TTC549 (cell line): Measurements from ENCODE around the gene EFNB1.

Source experiments
- FAIRE-seq: peaks from 2 replicates; lab custom pipeline; 2012; peaks lifted over from hg19 to GRCh38; lab: Jason Lieb, UNC

The EFNB1 gene

DNA sequence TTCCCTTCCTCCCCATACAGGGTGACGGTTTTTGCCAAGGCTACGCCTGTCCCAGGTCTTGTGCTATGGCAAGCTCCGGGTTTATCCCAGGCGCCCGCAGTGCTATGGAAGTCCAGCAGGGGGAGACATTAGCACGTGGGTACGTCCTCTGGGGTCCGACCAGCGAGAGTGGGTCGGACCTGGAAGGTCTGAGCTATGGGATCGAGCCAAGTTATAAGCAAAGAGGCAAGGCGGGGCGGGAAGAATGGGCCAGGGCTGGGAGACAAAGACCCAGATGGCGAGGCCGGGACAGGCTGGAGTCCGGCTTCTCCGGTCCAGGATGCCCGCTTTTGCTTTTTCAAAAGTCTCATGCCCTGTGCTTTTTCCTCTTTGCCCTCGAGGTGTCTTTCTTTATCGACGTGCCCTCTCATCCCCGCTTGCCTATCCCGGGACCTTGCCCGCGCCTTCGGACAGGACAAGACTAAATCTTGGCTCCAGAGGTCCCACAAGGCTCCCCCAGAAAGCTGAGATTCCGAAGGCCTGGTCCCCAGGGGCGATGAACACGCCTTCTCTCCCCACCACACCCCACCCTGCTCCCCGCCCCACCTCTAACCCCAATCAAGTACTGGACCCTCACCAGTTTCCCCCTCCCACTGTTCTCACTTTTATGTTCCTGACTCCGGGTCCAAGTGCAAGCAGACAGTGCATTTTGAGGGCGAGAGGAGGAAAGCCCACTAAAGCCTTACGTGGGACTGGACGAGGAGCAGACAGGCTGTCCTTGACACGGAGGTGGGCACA lies 785 bp upstream of the EFNB1 start:
- no peak for FAIRE-seq

- FAIRE-seq, result no peak
Measured at GRCh38 chrX:68829582-68830418, 979 bp downstream of the EFNB1 start.

- FAIRE-seq, result no peak
Measured at GRCh38 chrX:68830419-68831404, 1.9 kb downstream of the EFNB1 start.

DNA sequence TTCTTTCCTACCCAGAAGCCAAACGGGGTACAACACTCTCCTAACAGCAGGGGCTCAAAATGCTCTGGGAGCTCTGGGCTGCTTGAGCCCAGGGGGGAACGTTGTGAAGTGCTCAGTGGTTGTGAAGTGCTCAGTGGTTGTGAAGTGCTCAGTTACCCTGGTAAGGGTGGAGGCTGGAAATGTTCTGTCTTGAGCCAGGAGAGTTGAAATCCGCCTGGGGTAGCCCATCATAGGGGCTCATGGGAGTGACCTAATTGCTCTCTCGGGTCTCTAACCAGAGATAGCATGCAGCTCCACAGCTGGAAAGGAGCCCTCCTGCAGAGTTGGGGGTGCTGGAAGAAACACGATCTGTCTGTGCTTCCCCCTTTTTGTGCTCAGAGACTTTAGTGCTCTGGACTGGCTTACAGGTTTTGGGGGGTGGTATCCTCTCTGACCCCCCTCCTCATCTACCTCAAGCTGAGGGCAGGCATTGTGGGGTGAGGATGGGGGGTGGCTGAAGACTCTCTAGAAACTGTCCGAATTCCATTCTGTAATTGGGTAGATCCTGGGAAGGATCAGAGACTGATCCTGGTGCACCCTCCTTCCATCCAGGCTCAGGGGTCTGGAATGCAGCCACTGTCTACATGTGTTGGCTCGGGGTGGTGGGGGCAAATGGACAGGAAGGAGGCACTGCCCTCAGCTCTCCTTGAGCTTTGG lies 2.7 kb downstream of the EFNB1 start:
- FAIRE-seq, result no peak

DNA sequence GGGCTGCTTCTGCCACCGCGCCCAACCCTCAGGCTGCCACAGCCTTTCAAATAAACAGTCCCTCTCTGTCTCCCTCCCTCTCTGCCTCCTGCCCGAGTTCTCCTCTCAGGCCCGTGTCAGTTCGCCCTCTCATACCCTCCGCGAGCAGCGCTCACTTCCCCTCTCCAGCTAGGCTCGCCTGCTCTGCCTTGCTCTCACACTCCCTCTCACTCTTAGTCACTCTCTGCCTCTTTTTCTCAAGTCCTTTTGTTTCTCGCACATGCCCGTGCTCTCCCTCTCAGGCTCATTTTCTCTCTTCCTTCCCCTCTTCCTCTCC lies 3.2 kb downstream of the EFNB1 start:
- no peak for FAIRE-seq

- no peak for FAIRE-seq
Measured at GRCh38 chrX:68832516-68833447, 4.0 kb downstream of the EFNB1 start.

GRCh38 chrX:68833448-68833805 lies 4.6 kb downstream of the EFNB1 start:
- no peak for FAIRE-seq

GRCh38 chrX:68833855-68834331 lies 5.1 kb downstream of the EFNB1 start:
- FAIRE-seq, result no peak

DNA sequence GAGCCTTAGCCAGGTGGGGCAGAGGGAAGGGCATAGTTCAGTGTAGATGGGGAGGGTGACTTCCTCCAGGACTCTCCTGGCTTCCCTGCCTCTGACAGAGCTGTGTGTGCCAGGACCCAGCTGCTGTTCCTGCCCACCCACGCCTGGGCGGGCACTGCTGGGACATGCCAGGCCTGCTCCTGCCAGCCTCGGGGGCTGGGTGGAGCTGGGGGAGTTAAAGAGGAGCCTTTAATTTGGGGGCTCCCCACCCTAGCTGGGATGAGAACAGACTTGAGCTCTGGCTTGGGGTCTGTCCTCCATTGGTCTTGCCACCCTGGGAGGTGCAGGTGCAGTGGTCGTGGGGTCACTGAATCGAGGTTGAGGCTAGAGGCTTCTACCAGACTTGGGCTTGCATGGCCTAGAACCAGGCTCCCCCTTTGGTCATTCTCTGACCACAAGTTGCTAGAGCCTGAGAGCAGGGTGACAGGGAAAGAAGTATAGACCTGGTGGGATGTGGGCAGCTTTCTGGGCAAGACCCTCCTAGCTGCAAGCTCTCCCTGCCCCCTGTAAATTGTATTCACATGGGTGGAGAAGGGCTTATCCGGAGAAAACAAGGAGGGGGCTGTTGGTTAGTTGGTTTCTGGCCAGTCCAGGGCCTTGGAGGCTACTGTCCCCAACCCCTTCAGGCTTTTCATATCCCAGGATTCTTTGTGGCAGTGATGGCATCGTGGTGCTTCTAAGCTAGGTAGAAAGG lies 5.7 kb downstream of the EFNB1 start:
- no peak for FAIRE-seq

GRCh38 chrX:68835104-68835442 lies 6.3 kb downstream of the EFNB1 start:
- no peak for FAIRE-seq

- no peak for FAIRE-seq
Measured at GRCh38 chrX:68835468-68835867, 6.6 kb downstream of the EFNB1 start.

- FAIRE-seq, result no peak
Measured at GRCh38 chrX:68837119-68837518, 8.3 kb downstream of the EFNB1 start.

GRCh38 chrX:68838571-68838910 lies 9.7 kb downstream of the EFNB1 start:
- no peak for FAIRE-seq

DNA sequence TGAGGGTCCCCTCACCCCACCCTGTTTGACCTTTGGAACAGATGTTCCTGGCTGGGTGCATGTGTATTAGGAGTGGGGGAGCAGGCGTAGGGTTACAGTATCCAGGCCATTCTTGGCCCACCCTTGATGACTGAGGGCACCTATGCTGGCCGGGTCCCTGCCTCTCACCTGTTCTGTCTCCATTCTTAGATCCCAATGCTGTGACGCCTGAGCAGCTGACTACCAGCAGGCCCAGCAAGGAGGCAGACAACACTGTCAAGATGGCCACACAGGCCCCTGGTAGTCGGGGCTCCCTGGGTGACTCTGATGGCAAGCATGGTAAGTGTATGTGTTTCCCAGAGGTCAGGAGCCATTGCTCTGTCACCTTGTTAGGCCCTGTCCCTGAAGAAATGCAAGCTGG lies 10.9 kb downstream of the EFNB1 start:
- FAIRE-seq, result no peak

- no peak for FAIRE-seq
Measured at GRCh38 chrX:68840256-68840655, 11.4 kb downstream of the EFNB1 start.

- no peak for FAIRE-seq
Measured at GRCh38 chrX:68841251-68842049, 12.6 kb downstream of the EFNB1 start.

DNA sequence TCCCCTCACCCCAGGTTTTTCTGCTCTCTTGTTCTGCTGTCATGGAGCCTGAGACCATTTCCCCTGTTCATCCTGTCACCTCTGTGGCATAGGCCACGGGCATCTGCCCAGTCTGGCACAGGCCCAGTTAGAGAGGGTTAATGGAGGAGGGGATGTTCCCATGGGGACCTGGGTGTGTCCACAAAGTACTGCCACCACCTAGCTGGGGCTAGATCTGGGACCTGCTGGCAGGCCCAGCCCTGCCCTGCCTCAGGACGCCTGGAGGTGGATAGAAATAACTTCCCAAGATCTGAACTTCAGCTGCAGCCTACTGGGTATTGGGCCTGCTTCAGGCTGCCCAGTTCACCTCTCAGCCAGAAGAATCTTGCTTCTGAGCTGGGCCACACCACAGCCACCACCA lies 13.5 kb downstream of the EFNB1 start:
- FAIRE-seq, result no peak

- no peak for FAIRE-seq
Measured at GRCh38 chrX:68842781-68843581, 14.2 kb downstream of the EFNB1 start.

GRCh38 chrX:68843992-68844391 lies 15.2 kb downstream of the EFNB1 start:
- FAIRE-seq, result no peak
